ENCODE data around the gene CEP19. TPM values are rescaled to one million over a fixed set of nuclear protein-coding genes. Genes with fewer than 3 reads are reported as not detected.

Gene CEP19
- polyA plus RNA-seq, 12 donors = 1.8 to 4.8 (median 2.2) TPM; not detected in 1

DNA sequence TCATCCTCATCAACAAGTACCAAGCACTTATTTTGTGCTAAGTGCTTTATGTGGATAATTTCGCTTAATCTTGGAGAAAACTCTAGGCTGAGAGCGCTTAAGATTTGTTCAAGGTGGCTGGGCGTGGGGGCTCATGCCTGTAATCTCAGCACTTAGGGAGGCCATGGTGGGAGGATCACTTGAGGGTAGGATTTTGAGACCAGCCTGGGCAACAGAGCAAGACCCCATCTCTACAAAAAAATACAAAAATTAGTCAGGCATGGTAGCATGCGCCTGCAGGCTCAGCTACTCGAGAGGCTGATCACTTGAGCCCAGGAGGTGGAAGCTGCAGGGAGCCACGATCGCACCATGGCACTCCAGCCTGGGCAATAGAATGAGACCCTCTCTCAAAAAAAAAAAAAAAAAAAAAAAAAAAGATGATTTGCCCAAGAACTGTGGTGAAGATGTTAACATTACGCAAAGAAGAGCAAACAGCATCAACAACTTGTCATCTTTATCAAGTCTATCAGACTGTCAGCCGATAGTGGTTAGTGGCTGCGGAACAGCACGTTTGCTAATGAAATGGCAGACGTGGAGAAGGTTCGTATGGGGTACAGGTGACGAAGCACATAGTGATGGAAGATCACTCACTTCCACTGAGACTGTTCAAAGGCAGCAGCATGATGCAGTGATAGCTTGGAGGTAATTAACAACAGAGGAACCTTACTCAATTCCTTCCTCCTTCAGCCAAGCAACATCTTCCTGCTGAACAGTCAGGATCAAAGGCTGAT is 44.8 kb downstream of the CEP19 start:
- no peak for DNase-seq

DNA sequence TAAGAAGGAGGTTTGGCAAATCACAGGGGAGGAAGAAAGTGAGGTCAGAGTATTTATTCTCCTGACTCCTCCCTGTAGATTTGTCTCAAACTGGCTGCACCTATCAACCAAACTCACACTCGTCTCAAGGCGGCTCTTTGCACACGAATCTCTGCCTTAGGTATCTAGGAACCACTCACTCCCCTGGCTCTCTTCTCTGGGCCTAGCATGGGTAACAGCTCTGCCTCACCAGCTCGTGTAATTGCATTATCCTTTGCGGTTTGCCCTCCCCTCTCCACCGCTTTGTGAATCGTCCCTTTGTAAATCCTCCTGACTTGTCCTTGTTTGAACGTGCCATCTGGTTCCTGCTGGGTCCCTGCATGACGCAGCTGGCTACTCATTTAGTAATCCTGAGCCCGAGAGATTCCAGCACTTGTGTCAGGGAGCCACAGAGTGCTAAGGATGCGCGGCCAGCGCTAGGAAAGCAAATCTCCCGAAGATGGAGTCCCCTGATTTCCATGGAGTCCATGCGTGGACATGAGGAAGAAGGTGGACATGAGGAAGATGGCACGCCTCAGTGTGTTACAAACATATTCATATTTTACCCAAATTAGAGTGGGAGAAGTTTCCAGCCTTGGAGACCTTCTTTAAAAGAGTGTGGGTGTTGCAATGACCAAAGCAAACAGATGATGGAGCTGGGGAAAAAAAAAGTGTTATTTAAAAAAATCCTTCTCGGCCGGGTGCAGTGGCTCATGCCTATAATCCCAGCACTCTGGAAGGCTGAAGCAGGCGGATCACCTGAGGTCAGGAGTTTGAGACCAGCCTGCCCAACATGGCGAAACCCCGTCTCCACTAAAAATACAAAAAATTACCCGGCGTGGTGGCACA is 45.8 kb downstream of the CEP19 start:
- DNase-seq = no peak

DNA sequence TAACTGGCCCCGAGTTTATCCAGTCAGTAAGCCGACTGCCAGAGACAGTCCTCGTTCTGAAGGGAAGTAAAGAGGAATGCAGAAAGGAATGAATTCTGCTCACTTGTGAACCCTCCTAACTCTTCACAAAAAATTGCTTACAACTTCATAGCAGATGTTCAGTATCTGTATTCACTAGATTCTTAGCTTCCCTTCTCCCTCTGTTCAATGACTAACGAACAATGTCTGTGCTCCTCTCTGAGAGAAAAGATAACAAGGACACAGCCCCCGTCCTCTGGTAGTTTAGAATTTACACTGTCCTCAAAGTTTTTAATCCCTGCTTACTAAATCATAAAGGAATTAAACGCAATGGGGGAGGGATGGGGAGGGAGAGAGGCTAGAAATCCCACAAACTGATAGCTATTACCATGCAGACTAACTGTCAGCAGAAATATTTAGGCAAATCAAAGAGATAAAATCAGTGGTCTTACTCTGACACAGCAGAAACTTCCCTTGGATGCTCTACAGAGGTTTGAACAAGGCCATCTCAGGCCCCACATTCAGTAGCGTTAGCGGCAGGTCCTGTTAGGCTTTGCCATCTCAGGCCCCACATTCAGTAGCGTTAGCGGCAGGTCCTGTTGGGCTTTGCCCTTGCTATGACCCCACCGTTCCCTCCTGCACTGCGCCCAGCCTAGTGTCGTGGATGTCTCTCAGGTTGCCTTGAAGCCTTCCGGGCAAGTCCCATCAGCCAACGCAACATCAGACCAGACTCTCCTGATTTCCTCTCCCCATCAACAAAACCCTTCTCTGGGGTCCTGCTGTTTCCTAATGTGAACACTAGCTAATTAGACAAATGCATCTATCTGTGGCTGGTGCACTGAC is 49.1 kb downstream of the CEP19 start:
- DNase-seq = no peak

DNA sequence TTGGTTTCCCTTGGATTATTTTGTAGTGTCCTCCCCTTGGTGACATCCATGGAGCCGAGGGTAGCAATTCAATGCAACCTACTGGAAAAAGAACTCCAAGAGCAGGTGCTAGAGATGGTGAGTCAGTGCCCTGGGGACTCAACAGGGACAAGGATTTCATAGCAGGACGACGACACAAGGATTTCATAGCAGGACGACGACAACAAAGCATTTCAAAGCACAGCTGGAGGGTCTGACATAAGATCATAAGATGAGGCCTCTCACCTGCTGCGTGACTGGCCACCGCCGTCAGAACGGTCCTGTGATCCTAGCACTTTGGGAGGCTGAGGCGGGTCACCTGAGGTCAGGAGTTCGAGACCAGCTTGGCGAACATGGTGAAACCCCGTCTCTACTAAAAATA is 50.0 kb downstream of the CEP19 start:
- DNase-seq = no peak

- DNase-seq = no peak
Measured at GRCh38 chr3:196661400-196661799, 50.6 kb downstream of the CEP19 start.

GRCh38 chr3:196660381-196661166 is 51.5 kb downstream of the CEP19 start:
- no peak for DNase-seq

DNA sequence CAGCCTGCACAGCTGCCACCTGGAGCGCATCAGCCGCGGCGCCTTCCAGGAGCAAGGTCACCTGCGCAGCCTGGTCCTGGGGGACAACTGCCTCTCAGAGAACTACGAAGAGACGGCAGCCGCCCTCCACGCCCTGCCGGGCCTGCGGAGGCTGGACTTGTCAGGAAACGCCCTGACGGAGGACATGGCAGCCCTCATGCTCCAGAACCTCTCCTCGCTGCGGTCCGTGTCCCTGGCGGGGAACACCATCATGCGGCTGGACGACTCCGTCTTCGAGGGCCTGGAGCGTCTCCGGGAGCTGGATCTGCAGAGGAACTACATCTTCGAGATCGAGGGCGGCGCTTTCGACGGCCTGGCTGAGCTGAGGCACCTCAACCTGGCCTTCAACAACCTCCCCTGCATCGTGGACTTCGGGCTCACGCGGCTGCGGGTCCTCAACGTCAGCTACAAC is 52.1 kb downstream of the CEP19 start:
- no peak for DNase-seq

Other genes starting within 250 kb of the CEP19 start
- 10 to 100 TPM in 6 of 12 donors, 1 to 10 TPM in 5, not detected in 1; 8.2 to 14.0 (median 10.0) TPM for gene RNF168, start 208.5 kb downstream of the CEP19 start, polyA plus RNA-seq (ENCODE audit: insufficient read length in 12 of 12)
- 1 to 10 TPM in 9 of 12 donors, under 1 TPM in 1, not detected in 2; 0.79 to 5.3 (median 2.3) TPM for gene SMCO1, start 196.9 kb downstream of the CEP19 start, polyA plus RNA-seq (ENCODE audit: insufficient read length in 12 of 12)
- 10 to 100 TPM in 8 of 12 donors, 1 to 10 TPM in 3, not detected in 1; 7.0 to 28.2 (median 11.9) TPM for gene WDR53, start 143.7 kb downstream of the CEP19 start, polyA plus RNA-seq (ENCODE audit: insufficient read length in 12 of 12)
- 10 to 100 TPM in 11 of 12 donors, not detected in 1; 12.3 to 18.7 (median 15.7) TPM for gene FBXO45, start 143.6 kb downstream of the CEP19 start, polyA plus RNA-seq (ENCODE audit: insufficient read length in 12 of 12)
- 1 to 10 TPM in 11 of 12 donors, not detected in 1; 3.8 to 6.3 (median 4.4) TPM for gene NRROS, start 72.6 kb downstream of the CEP19 start, polyA plus RNA-seq (ENCODE audit: insufficient read length in 12 of 12)
- gene PIGX, start 127 bp upstream of the CEP19 start, polyA plus RNA-seq (ENCODE audit: insufficient read length in 12 of 12) = 10 to 100 TPM in 11 of 12 donors, not detected in 1; 13.3 to 21.8 (median 19.6) TPM
- gene PAK2, start 27.6 kb upstream of the CEP19 start, polyA plus RNA-seq (ENCODE audit: insufficient read length in 12 of 12) = 10 to 100 TPM in 11 of 12 donors, not detected in 1; 48.4 to 65.2 (median 55.9) TPM
- 10 to 100 TPM in 11 of 12 donors, not detected in 1; 13.3 to 27.6 (median 18.7) TPM for gene SENP5, start 155.7 kb upstream of the CEP19 start, polyA plus RNA-seq (ENCODE audit: insufficient read length in 12 of 12)
- gene NCBP2, start 230.3 kb upstream of the CEP19 start, polyA plus RNA-seq (ENCODE audit: insufficient read length in 12 of 12) = 10 to 100 TPM in 11 of 12 donors, not detected in 1; 73.5 to 88.7 (median 80.9) TPM

Data from muscle of arm (tissue), 12 donors.